Loucy (cell line): Measurements from ENCODE around the gene RIMS1.

Experiments used
- H2AFZ ChIP-seq: fragments of 200-600 bp; sonication (generic); 2 replicates; pipeline ENCODE4 v1.6.0; 2016; ENCODE audit warnings: antibody characterized with exemption, mild to moderate bottlenecking, low read length, moderate library complexity
- H3F3A ChIP-seq: fragments of 200-600 bp; 2 replicates; pipeline ENCODE4 v1.6.0; 2016; ENCODE audit warnings: antibody characterized with exemption, low read depth, mild to moderate bottlenecking
- H3K27me3 ChIP-seq: fragments of 200-600 bp; sonication (generic); 2 replicates; pipeline ENCODE4 v1.6.1; 2014; ENCODE audit warnings: low read length, mild to moderate bottlenecking; ENCODE audit not compliant: insufficient read depth, poor library complexity, severe bottlenecking
- H3K36me3 ChIP-seq: fragments of 200-600 bp; sonication (generic); 2 replicates; pipeline ENCODE4 v1.6.1; 2016; ENCODE audit warnings: low read length; ENCODE audit not compliant: insufficient read depth
- H3K4me1 ChIP-seq: fragments of 200-600 bp; sonication (generic); 2 replicates; pipeline ENCODE4 v1.5.1; 2014; ENCODE audit warnings: low read length, mild to moderate bottlenecking; ENCODE audit not compliant: insufficient read depth, poor library complexity, severe bottlenecking
- H3K4me2 ChIP-seq: fragments of 200-600 bp; sonication (generic); 2 replicates; pipeline ENCODE4 v1.6.0; 2014; ENCODE audit warnings: antibody characterized with exemption, low read length, low read depth, mild to moderate bottlenecking; ENCODE audit not compliant: poor library complexity, severe bottlenecking
- H3K4me3 ChIP-seq: fragments of 200-600 bp; sonication (generic); 2 replicates; pipeline ENCODE4 v1.5.1; 2014; ENCODE audit warnings: low read length, mild to moderate bottlenecking, mixed read lengths; ENCODE audit not compliant: poor library complexity, severe bottlenecking
- H3K79me2 ChIP-seq: fragments of 200-600 bp; sonication (generic); 2 replicates; pipeline ENCODE4 v1.6.1; 2014; ENCODE audit warnings: low read length; ENCODE audit not compliant: insufficient read depth
- H3K9ac ChIP-seq: fragments of 200-600 bp; sonication (generic); 2 replicates; pipeline ENCODE4 v1.6.0; 2014; ENCODE audit warnings: mild to moderate bottlenecking, low read depth, low read length, moderate library complexity; ENCODE audit not compliant: poor library complexity, severe bottlenecking
- H3K9me2 ChIP-seq: fragments of 200-600 bp; sonication (generic); replicated peaks from 2 replicates; pipeline ENCODE4 v1.6.1; 2016; ENCODE audit warnings: low read depth, low read length, mixed read lengths
- H3K9me3 ChIP-seq: fragments of 200-600 bp; sonication (generic); 2 replicates; pipeline ENCODE4 v1.6.1; 2014; ENCODE audit warnings: mild to moderate bottlenecking, antibody characterized with exemption, low read length, low read depth; ENCODE audit not compliant: insufficient read depth
- H4K20me1 ChIP-seq: fragments of 200-600 bp; sonication (generic); 2 replicates; pipeline ENCODE4 v1.6.0; 2014; ENCODE audit warnings: antibody characterized with exemption, low read length, mild to moderate bottlenecking; ENCODE audit not compliant: insufficient read depth, poor library complexity, severe bottlenecking
- CTCF ChIP-seq: fragments of 200-600 bp; sonication (generic); conservative IDR thresholded peaks from 2 replicates; pipeline ENCODE4 v1.5.1; 2014; ENCODE audit warnings: mild to moderate bottlenecking, antibody characterized with exemption, low read length
- EZH2phosphoT487 ChIP-seq: fragments of 200-600 bp; IDR thresholded peaks from 2 replicates; pipeline ENCODE4 v1.6.1; 2018; ENCODE audit warnings: antibody characterized with exemption, mild to moderate bottlenecking, moderate library complexity, borderline replicate concordance

Gene RIMS1

GRCh38 chr6:72149715-72150114, 263.4 kb downstream of the RIMS1 start:
- H3K79me2 ChIP-seq = no peaks in the 10 kb centered on the region
- H3K9ac ChIP-seq = no peak overlapping the region
- H2AFZ ChIP-seq = no peak overlapping the region
- no peaks in the 10 kb centered on the region for H3K36me3 ChIP-seq
- no peak overlapping the region for H3K4me2 ChIP-seq
- H4K20me1 ChIP-seq = no peaks in the 10 kb centered on the region
- TF ChIP-seq EZH2phosphoT487 (no peak), CTCF (no peak)
- no peaks in the 10 kb centered on the region for H3K4me1 ChIP-seq
- no peaks in the 10 kb centered on the region for H3K27me3 ChIP-seq
- no peaks in the 10 kb centered on the region for H3F3A ChIP-seq
- no peaks in the 10 kb centered on the region for H3K9me3 ChIP-seq
- H3K4me3 ChIP-seq = no peak overlapping the region
- H3K9me2 ChIP-seq = no peaks in the 10 kb centered on the region

DNA sequence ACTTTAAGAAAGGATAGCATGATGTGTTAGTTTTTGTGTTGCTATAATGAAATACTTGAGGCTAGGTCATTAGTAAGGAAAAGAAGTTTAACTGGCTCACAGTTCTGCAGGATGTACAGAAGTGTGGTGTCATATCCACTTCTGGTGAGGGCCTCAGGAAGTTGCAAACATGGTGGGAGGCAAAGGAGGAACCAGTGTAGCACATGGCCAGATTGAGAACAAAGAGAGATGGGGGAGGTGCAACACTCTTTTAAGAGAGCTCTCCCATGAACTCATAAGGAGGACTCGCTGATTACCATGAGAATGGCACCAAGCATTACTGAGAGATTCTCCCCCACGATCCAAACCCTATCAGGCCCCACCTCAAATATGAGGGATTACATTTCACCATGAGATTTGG, 265.4 kb downstream of the RIMS1 start:
- no peaks in the 10 kb centered on the region for H3F3A ChIP-seq
- H3K9ac ChIP-seq = no peak overlapping the region
- no peak overlapping the region for H2AFZ ChIP-seq
- no peak for TF ChIP-seq EZH2phosphoT487
- H3K9me3 ChIP-seq = no peaks in the 10 kb centered on the region
- no peaks in the 10 kb centered on the region for H3K4me1 ChIP-seq
- H3K79me2 ChIP-seq = no peaks in the 10 kb centered on the region
- no peaks in the 10 kb centered on the region for H3K36me3 ChIP-seq
- H3K4me3 ChIP-seq = no peak overlapping the region
- no peaks in the 10 kb centered on the region for H3K9me2 ChIP-seq
- H4K20me1 ChIP-seq = no peaks in the 10 kb centered on the region
- H3K27me3 ChIP-seq = no peaks in the 10 kb centered on the region
- no peak overlapping the region for H3K4me2 ChIP-seq

- H3F3A ChIP-seq = no peaks in the 10 kb centered on the region
- no peaks in the 10 kb centered on the region for H3K36me3 ChIP-seq
- no peaks in the 10 kb centered on the region for H3K9me2 ChIP-seq
- TF ChIP-seq CTCF = no peak
- no peak for TF ChIP-seq EZH2phosphoT487
- H3K27me3 ChIP-seq = no peaks in the 10 kb centered on the region
- no peak overlapping the region for H3K4me3 ChIP-seq
- H3K4me2 ChIP-seq = no peak overlapping the region
- no peak overlapping the region for H2AFZ ChIP-seq
- H3K9me3 ChIP-seq = no peaks in the 10 kb centered on the region
- no peaks in the 10 kb centered on the region for H3K79me2 ChIP-seq
- H3K9ac ChIP-seq = no peak overlapping the region
- no peaks in the 10 kb centered on the region for H4K20me1 ChIP-seq
- no peaks in the 10 kb centered on the region for H3K4me1 ChIP-seq
Observed at GRCh38 chr6:72175916-72176315, 289.6 kb downstream of the RIMS1 start.
